ENCODE data around the gene PKIG.

The PKIG gene

DNA sequence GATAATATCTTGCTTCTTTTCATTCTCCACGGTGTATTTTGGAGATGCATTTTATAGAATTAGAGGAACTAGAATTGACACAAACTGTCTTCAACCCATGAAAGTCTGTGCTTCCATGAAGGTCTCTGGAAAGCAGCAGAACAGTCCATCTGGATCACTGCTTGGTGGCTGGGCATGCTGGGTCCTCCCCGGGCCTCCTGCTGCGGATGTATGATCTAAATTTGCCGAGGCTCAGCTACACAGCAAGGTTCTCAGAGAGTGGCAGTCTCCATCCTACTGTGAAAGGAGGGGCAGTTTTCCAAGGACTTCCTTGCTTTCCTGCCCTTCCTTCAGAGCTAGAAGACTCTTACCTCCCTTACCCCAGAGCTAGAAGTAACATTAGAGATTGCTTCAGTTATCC, 15.1 kb downstream of the PKIG start:
- DNase-seq, result no peak

DNA sequence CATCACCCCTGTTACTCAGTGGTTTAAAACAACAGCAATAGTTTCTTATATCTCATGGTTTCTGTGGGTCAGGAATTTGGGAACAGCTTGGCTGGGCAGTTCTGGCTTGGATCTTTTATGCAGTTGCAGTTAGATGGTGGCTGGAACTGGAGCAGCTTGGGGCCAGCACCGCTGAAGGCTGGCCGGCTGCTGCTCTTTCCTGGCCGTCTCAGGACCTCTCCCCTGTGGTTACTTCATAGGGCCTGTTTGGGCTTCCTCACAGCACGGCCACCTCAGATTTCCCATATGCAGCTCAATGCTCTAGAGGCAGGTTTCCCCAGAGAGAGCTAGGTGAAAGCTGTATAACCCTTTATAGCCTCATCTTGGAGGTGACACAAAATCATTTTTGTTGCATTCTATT, 15.6 kb downstream of the PKIG start:
- no peak for DNase-seq

DNA sequence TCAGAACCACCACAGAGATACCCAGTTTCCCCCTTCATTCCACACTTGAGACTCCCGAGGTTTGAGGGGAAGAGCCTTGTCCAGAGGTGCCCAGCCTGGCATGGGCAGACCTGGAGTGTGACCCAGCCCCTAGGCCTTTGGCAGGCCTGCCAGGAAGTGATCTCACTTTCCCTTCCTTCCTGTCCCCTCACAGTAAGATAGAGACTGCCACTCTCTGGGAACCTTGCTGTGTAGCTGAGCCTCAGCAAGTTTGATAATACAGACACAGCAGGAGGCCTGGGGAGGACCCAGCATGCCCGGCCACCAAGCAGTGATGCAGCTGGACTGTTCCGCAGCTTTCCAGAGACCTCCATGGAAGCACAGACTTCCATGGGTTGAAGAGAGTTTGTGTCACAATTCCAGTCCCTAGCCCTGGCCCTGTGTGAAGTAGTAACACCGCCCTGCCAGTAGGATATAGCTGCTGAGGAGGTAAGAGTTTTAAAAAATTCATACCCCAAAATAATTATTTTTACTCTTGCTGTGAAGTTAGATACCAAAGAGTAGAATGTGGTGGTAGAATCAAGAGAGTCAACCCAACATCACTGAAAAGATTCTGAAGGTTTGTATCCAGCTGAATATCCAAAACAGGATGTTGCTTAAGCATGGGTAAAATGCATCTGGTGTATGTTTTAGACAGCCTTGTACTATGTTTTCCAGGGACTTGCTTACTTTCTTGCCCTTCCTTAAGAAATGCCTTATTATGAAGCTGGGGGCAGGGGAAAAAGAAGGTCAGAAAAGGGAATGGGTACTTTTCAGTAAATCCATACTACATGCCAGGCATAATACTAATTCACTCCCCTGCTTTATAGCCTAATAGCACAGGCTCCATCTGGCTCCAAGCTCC, 16.3 kb downstream of the PKIG start:
- DNase-seq, result peak; percentile 15

DNA sequence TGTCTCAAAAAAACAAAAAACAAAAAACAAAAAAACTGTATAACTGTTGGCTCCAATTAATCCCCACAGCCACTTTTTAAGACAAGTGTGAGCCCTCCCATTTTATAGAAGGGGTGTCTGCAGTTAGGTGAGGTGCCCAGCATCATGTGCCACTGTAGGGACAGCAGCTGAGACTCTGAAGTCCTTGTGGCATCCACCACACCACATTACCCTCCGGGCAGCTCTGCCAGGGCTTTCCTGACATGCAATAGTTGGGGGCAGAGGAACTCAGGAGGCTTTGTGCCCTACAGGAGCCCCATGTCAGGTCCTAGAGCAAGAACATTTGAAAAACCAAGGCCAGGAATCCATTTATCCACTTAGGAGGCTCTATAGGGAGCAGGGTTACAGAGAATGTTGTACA, 17.3 kb downstream of the PKIG start:
- no peak for DNase-seq

DNA sequence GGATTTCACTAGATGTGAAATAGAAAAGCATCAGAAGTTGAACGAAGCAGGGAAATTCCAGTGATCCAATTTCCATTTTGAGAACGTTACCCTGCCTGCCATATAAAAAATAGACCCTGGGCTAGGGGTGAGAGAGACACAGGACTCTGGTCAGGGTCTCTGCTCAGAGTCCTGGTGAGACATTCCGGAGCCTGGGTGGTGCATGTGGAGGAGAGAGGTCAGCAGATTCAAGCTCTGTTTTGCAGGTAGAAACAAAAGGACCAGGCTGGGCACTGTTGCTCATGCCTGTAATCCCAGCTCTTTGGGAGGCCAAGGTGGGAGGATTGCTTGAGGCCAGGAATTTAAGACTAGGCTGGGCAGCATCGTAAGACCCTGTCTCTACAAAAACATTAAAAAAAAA, 17.9 kb downstream of the PKIG start:
- no peak for DNase-seq

DNA sequence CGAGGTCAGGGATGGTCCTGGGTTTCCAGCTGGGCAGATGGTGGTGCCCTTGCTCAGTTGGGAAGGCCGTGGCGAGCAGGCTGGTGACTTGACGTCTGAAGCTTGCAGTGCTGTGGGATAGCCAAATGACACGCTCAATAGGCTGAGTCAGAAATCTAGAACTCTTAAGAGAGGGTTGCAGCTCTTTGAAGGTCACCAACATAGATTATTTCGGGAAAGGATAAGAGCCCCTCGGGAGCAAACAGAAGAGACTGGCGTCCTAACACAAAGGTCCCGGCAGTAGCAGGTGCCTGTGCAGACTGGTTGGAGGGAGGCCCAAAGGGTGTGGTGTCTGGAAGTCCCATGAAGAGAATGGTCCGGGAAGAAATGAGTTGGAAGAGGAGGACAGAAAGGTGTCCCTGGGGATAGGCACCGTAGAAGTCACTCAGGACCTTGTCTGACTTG, 18.4 kb downstream of the PKIG start:
- DNase-seq, result no peak

DNA sequence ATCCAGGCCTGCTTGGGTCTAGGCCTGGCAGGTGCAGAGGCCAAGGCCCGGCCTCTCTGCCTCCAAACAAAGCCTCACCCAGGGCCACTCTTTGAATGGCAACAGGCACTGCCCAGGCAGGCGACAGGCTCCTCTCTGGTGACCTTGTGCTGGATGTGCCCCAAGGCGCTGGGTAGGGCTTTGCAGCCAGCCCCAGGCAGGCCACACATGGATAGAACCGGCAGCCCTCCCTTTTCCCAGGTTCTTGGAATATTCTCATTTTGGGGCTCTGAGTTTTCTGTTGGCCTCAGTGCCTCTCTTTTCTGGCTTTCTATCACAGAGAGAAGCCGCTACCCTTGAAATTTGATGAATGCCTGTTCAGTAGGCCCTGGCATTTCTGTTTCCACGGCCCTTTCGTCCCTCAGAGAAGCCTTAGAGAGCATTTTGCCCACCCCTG, 18.9 kb downstream of the PKIG start:
- no peak for DNase-seq

DNA sequence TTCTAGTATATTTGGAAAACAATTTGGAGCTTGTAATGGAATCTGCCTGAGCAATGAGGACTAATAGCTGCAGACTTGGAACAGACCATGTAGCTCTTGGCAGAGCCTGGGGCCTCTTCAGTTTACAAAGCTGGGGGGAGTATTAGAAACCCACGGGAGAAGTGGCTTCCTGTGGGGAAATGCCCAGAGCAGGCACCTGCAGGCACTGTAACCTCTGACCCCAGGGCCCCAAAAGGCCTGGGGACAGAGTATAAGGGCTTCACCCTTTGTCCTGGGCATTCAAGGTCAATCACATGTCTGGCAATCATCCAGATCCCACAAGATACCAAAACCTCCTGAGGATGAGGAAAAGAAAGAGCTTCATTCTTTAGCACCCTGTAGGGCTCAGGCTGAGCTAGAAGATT, 19.4 kb downstream of the PKIG start:
- no peak for DNase-seq

DNA sequence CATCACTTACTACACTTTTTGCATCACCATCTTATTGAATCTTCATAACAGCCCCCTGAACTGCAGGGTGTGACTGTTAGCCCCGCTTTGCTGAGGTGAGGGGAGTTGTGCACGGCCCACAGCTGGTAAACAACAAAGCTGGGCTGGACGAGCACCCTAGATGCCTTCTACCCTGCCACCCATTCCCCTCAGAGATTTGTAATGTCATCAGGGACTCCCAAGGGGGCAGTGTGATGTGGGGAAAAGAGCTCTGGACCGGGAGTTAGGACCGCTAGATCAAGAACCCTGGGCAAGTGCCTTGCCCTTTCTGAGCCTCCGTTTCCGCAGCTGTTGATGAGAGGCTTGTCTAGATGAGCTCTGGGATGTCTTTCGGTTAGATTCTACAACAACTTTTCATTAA, 20.9 kb downstream of the PKIG start:
- DNase-seq, result no peak

DNA sequence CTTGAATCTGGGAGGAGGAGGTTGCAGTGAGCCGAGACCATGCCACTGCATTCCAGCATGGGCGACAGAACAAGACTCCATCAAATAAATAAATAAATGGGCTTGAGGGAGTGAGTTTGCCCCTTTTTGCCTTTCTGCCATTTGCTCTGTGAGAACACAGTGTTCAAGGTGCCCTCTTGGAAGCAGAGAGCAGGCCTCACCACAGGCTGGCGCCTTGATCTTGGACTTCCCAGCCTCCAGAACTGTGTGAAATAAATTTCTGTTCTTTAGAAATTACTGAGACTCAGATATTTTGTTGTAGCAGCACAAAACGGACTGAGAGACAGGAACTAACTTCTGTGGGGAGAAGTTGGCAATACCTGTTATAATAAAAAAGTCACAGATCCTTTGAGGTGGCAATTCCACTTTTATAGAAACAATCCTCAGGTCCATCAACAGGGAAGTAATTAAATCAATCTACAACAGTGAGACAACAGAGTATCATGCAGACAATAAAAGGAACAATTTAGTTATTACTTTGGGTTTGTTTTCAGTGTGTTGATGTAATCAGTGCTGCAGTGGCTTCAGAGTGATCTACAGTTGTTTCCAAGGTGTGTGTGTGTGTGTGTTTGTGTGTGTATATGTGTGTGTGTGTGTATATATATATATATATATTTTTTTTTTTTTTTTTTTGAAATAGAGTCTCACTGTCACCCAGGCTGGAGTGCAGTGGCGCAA, 24.5 kb downstream of the PKIG start:
- DNase-seq, result no peak

DNA sequence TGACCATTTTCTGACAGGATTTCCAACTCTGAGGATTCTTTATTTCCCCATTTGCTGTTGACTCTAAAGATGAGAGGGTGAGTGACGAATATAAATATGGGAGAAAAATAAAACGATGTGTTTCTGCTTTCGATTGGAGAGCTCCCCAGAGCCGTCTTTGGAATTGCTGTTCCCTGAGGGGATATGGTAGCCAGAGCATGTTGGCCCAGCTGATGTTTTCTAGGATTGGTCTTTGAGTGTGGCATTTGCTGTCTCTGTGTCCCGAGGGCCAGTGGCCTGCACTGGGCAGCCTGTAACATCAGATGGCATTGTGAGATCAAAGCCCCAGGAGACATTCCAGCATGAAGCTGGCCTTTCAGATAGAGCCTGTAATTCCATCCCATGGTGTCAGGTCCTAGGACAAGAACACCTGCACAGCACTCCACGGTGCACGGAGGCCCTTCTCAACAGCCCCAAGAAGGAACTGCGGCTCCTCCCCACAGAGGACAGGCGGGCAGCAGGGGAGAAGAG, 26.7 kb downstream of the PKIG start:
- no peak for DNase-seq

DNA sequence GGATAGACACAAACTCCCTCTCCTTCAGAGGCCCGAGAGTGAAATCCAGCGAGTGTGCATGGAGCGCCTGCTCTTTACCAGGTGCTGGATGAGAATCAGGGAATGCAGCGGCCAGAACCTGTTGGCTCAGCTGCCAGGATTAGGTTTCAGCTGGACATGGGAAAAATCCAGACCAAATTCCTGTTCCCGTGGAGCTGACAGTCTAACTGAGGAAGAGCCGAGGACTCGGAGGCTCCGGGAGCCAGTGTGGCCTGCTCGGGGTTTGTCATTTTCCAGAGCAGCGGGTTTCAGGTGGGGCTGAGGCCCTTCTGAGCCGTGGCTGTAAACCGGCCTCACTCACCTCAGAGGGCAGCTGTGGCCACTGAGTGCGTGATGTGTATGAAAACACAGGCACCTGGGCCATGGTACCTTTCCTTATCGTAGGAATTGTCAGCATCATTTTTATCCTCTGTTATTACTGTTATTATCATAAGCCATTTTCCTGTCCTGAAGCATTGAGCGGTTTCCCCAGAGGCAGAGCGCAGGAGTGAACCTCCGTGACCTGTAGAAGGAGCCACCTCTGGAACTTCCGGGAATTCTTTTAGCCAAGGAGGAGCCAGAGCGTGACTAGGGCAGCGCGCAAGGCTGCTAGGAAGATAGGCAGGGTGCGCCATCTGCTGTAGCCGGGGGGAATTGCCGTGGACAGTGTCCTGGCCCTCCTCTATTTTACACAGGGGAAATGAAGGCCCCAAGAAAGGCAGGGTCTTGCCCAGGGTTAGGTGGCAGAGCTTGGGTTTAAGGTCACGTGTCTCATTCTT, 27.3 kb downstream of the PKIG start:
- peak; percentile 89 for DNase-seq

DNA sequence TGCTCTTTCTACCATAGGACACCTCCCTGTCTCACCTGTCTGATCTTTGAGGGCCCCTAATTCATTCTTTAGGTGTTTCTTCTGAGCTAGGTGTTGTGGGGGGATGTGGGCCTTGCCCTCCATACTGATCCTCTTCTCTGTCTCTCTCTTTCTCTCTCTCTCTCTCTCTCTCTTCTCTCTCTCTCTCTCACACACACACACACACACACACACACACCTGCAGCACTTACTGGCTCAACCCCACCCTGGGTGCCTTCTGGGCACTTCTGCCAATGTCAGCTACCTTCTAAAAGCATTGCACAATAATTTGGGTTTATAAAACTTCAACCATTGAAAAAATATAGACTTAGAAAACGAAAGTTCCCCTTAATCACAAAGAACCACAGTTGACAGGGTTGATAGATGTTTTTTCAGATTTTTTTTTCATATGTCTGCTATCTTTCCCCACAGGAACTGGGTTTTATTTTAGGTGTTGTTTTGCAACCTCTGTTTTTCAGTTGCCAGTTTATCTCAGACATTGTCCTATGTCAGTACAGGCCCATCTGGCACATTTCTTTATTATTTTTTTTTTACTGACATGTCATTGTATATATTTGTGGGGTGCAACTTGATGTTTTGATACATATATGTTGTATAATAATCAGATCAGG, 28.1 kb downstream of the PKIG start:
- no peak for DNase-seq

DNA sequence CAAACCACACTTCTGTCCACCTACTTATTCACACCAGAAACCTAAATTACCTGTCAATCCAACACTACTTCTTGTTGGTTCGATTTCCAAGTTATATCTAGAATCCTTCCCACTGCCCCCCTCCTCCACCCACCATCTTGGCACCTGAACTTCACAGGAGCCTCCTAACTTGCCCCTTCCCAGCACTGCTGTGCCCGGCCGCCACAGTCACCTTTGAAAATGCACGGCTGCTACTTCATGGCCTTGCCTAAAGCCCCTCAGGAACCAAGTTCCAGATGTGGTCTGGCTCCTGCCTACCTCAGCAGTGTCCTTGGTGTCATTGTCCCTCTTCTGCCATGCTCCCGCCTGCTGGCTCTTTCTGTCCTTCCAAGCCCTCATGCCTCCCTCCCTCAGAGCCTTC, 31.2 kb downstream of the PKIG start:
- DNase-seq, result no peak

DNA sequence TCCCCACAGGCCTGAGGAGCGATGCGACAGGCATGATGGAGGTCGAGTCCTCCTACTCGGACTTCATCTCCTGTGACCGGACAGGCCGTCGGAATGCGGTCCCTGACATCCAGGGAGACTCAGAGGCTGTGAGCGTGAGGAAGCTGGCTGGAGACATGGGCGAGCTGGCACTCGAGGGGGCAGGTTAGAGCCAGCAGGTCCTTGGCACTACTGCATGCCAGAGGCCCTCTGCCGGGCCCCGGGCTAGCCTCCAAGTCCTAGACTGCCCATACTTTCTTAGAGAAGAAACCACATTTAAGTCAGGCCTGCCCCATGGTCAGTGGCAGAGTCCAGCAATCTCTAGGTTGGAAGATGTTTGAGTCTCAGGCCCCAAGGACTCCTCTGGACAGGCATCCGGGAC, 32.1 kb downstream of the PKIG start:
- DNase-seq, result no peak

DNA sequence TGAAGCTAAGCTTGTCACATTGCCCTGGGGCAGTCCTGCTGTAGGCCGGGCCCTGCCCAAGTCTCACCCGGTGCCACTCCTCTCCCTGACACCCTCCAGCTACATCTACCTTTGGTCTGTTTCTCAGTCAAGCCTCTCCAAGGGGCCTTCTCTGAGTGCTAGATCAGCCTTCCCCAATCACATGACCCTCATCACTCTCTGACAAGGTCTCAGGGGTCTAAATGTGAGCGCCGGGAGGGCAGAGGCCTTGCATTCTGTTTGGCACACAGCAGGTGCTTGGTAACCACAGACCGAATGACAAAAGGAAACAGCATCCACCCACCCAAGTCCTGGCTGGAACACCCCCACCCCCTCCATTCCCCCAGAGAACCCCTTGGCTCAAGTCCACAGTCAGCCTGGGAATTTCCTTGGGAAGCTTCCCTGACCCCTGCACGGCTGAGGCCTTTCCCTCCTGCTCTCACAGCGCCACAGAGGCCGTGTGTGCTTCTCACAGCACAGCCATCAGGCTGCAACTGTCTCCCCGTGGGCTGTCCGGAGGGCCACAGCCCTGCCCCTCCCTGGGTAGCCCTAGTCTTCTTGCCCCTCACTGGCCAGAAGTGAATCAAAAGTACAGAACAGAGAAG, 32.9 kb downstream of the PKIG start:
- no peak for DNase-seq

DNA sequence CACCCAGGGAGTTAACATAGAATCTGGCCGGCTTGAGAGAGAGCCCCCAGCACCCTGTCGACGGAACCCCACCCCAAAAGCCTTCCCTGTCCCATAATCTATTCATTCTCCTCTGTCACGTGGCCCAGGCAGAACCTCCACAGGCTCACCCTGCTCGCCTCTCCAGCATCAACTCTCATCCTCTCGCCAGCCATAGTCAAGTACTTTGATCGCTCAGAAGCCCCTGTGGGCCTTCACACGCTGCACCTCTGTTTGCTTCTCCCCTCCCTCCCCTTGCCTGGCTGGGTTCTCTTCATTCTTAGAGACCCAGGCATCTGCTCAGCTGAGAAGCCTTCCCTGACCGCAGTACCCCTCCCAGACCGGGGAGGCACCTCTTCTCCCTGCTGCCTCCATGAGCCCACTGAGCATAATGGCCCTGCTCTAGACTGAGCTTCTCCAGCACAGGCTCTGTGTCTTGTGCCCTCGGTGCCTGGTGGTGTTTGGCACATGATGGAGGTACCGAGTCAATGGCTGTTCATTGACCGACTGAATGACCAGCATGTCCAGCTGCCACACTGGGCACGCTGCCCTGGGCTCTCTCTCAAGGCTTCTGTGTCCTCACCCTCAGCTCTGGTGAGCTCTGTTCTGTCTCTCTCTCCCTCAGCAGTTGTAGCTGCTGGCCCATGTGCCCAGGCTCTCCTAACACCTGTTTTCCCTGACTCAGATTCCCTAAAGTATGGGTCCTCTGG, 33.7 kb downstream of the PKIG start:
- no peak for DNase-seq

DNA sequence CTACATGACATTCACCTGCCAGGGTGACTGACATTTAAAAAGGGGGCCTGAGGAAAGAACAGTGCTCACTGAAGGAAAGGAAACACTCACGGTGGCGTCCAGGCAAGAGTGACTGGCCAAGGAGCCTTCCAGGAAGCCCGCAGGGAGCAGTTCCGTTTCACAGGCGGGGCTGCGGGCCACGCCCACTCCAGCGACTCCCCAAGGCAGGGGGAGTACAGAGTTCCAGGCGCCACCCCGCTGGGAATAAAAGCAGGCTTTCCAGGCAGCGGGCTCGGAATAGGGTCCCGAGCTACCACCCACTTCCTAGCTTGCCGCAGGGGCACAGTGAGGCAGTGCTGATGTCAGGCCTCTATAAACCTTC, 34.2 kb downstream of the PKIG start:
- DNase-seq, result no peak

DNA sequence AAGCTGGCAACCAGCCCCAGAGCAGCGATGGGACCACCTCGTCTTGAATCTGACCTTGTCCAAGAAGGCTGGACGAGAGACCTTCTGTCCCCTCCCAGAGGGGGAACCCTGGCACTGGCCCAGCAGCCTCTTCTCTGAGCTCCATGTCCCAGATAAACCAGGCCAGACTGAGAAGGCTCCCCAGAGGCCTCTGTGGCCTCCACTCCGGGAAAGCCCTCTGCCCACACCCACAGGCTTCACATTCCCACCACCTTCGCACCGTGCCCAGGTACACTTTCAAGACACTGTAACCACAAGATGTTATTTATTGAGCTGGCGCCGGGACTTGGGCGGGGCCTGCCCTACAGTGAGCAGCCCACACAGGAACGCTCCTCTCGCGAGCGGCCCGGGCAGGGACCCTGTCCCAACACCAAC, 35.9 kb downstream of the PKIG start:
- peak; percentile 38 for DNase-seq

DNA sequence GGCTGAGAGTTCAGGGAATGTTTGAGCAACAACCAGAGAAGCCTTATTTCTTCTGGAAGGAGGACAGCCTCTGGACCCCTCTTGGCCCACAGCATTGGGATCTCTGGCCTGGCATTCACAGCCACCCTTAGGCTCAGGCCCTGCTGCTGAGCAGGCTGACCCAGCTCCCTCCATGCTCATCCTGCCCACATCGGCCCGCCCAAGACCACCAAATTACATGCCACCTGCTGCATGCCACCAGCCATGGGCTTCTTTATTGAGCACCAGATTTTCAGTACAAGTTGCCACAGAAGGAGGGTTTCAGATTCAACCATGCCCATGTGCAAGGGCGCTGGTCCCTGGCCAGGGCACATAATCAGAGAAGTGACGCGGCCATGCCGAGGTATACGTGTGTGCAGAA, 36.9 kb downstream of the PKIG start:
- no peak for DNase-seq

DNA sequence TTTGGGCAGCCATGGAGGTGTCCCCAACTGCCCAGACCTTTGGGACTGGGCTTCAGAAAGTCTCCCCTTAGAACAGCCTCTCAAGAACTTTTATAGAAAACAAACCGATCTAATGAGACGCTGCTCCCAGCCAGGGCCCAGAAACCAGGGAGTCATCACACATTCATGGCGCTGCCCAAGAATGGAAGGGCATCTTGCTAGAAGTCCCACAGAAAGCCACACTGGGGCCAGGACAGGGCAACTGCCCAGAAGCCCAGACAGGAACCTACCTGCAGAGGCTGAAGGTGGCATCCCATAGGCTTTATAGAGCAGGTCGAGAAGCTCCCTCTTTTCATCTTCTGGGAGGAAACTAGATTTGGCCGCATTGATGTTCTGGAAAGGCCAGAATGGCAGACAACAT, 37.7 kb downstream of the PKIG start:
- DNase-seq, result no peak

DNA sequence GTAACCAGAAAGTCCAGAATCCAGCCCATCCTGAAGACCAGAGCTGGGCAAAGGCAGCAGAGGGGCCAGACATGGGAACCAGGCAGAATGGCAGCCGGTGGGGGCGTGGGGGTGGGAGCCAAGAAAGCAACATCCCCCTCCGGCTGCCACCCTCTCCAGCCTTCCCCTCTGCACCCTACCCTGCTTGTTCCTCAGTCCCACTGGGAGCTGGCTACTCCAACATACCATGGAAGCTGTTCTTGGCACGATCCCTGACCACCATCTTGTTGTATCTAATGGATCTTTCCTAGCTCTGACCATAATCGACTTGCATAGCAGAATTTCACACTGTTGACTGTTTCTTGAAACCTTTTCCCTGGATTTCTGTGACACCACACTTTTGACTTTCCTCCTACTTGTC, 38.9 kb downstream of the PKIG start:
- DNase-seq, result no peak

Measured in activated CD4-positive, alpha-beta T cell treated with anti-CD3 and anti-CD28 coated beads for 48 hours (primary cell).